SK-N-SH treated with all-trans-retinoic acid at 6 μM for 48 hours (cell line): ENCODE measurements around the gene KLK6.

Source experiments
- GLIS3 ChIP-seq: fragments of 250-450 bp; sonication (Bioruptor Pico); IDR thresholded peaks from 2 replicates; pipeline ENCODE4 v1.5.0; 2020; ENCODE audit warnings: mild to moderate bottlenecking, moderate library complexity
- RARB ChIP-seq: fragments of 250-450 bp; sonication (Bioruptor Pico); IDR thresholded peaks from 2 replicates; pipeline ENCODE4 v1.8.0; 2021; ENCODE audit warnings: mild to moderate bottlenecking, moderate library complexity
- SNAI2 ChIP-seq: fragments of 250-450 bp; sonication (Bioruptor Pico); IDR thresholded peaks from 2 replicates; pipeline ENCODE4 v1.5.0; 2020; ENCODE audit warnings: mild to moderate bottlenecking, moderate library complexity
- ZFP3 ChIP-seq: fragments of 250-450 bp; sonication (Bioruptor Pico); IDR thresholded peaks from 2 replicates; pipeline ENCODE4 v1.5.0; 2020; ENCODE audit warnings: mild to moderate bottlenecking, moderate library complexity
- TF ChIP-seq, protein P1 (sequence below): fragments of 250-450 bp; sonication (Bioruptor Pico); IDR thresholded peaks from 2 replicates; pipeline ENCODE4 v1.8.0; 2020; ENCODE audit warnings: mild to moderate bottlenecking, moderate library complexity, borderline replicate concordance
- TF ChIP-seq, protein P2 (sequence below): fragments of 250-450 bp; sonication (Bioruptor Pico); IDR thresholded peaks from 2 replicates; pipeline ENCODE4 v1.8.0; 2021; ENCODE audit warnings: low read depth, mild to moderate bottlenecking, moderate library complexity, borderline replicate concordance

DNA sequence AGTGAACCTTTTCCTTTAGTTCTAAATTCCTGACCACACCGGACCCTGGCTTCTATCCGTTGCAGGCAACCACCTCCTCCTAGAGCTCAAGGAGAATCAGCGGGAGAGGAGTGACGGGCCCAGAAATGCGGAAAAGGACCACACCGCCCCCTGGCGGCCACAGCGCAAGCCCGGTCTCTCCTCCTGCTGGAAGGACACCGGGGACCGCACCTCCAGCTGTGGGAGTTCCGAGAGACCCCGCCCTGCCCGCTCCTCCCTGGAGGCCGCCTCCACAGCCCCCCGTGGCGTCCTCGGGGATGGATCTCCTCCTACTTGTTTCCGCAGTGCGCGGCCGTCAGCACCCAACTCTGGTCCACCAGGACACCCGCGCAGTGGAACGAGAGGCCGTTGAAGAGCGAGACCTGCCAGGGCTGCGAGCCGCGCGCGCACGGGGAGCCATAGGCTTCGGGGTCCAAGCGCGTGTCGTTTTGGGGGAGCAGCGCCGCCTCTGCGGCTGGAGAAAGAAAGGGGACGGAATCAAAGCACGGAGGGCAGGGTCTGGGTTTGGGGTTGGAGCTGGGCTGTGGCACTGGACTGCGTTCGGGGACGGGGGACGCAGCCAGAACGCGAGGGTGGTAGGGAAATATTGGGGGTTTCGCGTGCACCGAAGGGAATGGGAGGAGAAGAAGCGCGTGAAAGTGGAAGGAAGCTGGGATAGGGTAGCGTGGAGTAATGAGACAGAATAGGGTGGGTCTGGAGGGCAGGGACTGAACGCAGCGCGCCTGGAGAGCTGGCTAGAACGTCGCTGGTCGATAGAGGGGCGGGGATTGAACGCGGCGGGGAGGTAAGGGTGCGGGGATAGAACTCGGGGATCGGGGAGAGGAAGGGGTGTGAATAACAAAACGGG lies 47.6 kb upstream of the KLK6 start:
- TF ChIP-seq, protein P1, sequence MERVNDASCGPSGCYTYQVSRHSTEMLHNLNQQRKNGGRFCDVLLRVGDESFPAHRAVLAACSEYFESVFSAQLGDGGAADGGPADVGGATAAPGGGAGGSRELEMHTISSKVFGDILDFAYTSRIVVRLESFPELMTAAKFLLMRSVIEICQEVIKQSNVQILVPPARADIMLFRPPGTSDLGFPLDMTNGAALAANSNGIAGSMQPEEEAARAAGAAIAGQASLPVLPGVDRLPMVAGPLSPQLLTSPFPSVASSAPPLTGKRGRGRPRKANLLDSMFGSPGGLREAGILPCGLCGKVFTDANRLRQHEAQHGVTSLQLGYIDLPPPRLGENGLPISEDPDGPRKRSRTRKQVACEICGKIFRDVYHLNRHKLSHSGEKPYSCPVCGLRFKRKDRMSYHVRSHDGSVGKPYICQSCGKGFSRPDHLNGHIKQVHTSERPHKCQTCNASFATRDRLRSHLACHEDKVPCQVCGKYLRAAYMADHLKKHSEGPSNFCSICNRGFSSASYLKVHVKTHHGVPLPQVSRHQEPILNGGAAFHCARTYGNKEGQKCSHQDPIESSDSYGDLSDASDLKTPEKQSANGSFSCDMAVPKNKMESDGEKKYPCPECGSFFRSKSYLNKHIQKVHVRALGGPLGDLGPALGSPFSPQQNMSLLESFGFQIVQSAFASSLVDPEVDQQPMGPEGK (CRISPR knock-in tag), result no peak
- TF ChIP-seq RARB (CRISPR knock-in tag), result no peak
- TF ChIP-seq, protein P2, sequence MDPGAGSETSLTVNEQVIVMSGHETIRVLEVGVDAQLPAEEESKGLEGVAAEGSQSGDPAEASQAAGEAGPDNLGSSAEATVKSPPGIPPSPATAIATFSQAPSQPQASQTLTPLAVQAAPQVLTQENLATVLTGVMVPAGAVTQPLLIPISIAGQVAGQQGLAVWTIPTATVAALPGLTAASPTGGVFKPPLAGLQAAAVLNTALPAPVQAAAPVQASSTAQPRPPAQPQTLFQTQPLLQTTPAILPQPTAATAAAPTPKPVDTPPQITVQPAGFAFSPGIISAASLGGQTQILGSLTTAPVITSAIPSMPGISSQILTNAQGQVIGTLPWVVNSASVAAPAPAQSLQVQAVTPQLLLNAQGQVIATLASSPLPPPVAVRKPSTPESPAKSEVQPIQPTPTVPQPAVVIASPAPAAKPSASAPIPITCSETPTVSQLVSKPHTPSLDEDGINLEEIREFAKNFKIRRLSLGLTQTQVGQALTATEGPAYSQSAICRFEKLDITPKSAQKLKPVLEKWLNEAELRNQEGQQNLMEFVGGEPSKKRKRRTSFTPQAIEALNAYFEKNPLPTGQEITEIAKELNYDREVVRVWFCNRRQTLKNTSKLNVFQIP (CRISPR knock-in tag), result no peak
- TF ChIP-seq GLIS3 (CRISPR knock-in tag), result no peak
- TF ChIP-seq ZFP3, result no peak
- no peak for TF ChIP-seq SNAI2 (CRISPR knock-in tag)
